DMS153 treated with DMSO at 0.1 percent for 48 hours (cell line): Measurements from ENCODE around the gene LYZL4.

Experiments used
- DNase-seq: peaks from one replicate; lab custom pipeline; 2025; ENCODE audit not compliant: unreplicated experiment; lab: John Stamatoyannopoulos, UW

The LYZL4 gene

GRCh38 chr3:42428830-42429229 lies 18.4 kb upstream of the LYZL4 start:
- no peak for DNase-seq

- DNase-seq, result no peak
Observed at GRCh38 chr3:42425736-42426407, 15.5 kb upstream of the LYZL4 start.

- no peak for DNase-seq
Observed at GRCh38 chr3:42424911-42425310, 14.5 kb upstream of the LYZL4 start.

GRCh38 chr3:42421818-42422796 lies 11.7 kb upstream of the LYZL4 start:
- DNase-seq, result no peak

GRCh38 chr3:42419563-42419962 lies 9.2 kb upstream of the LYZL4 start:
- no peak for DNase-seq

- no peak for DNase-seq
Observed at GRCh38 chr3:42412526-42413155, 2.2 kb upstream of the LYZL4 start.

GRCh38 chr3:42411429-42411828 lies 1.0 kb upstream of the LYZL4 start:
- DNase-seq, result no peak

- no peak for DNase-seq
Observed at GRCh38 chr3:42408156-42408555, 2.3 kb downstream of the LYZL4 start.

- no peak for DNase-seq
Observed at GRCh38 chr3:42406727-42407450, 3.5 kb downstream of the LYZL4 start.

- DNase-seq, result no peak
Observed at GRCh38 chr3:42405857-42406256, 4.6 kb downstream of the LYZL4 start.

GRCh38 chr3:42403737-42404136 lies 6.7 kb downstream of the LYZL4 start:
- DNase-seq, result no peak

- DNase-seq, result no peak
Observed at GRCh38 chr3:42402394-42403096, 7.9 kb downstream of the LYZL4 start.

- no peak for DNase-seq
Observed at GRCh38 chr3:42398080-42398479, 12.3 kb downstream of the LYZL4 start.

GRCh38 chr3:42397644-42398043 lies 12.8 kb downstream of the LYZL4 start:
- no peak for DNase-seq

GRCh38 chr3:42394579-42395288 lies 15.7 kb downstream of the LYZL4 start:
- DNase-seq, result peak; percentile 8

GRCh38 chr3:42387802-42388651 lies 22.4 kb downstream of the LYZL4 start:
- no peak for DNase-seq

GRCh38 chr3:42381551-42382082 lies 28.8 kb downstream of the LYZL4 start:
- no peak for DNase-seq

GRCh38 chr3:42377681-42378080 lies 32.7 kb downstream of the LYZL4 start:
- no peak for DNase-seq

GRCh38 chr3:42376344-42376798 lies 34.0 kb downstream of the LYZL4 start:
- no peak for DNase-seq
